Neural progenitor cell (in vitro differentiated cells): ENCODE data around the gene TMEM184A. TPM values are rescaled to one million over a fixed set of nuclear protein-coding genes. Genes with fewer than 3 reads are reported as not detected.

Experiments used
- DNase-seq: peaks from one replicate; pipeline ENCODE4 v3.0.0-alpha.2; 2016; ENCODE audit warnings: low spot score
- H2AFZ ChIP-seq: fragments of 200-600 bp; sonication (generic); replicated peaks from 2 replicates; pipeline ENCODE4 v1.6.1; 2016; ENCODE audit warnings: antibody characterized with exemption
- H3F3A ChIP-seq: fragments of 200-600 bp; sonication (generic); 2 replicates; pipeline ENCODE4 v1.6.1; 2016; ENCODE audit warnings: antibody characterized with exemption, low read depth
- H3K27ac ChIP-seq: fragments of 200-600 bp; sonication (generic); 2 replicates; pipeline ENCODE4 v1.5.1; 2016; ENCODE audit warnings: mild to moderate bottlenecking
- H3K27me3 ChIP-seq: fragments of 200-600 bp; sonication (generic); 2 replicates; pipeline ENCODE4 v1.6.1; 2016; ENCODE audit warnings: mild to moderate bottlenecking, moderate library complexity
- H3K36me3 ChIP-seq: fragments of 200-600 bp; sonication (generic); 2 replicates; pipeline ENCODE4 v1.5.1; 2016
- H3K4me1 ChIP-seq: fragments of 200-600 bp; sonication (generic); 2 replicates; pipeline ENCODE4 v1.6.1; 2016; ENCODE audit warnings: mixed run types
- H3K4me2 ChIP-seq: fragments of 200-600 bp; sonication (generic); 2 replicates; pipeline ENCODE4 v1.6.1; 2016
- H3K4me3 ChIP-seq: fragments of 200-600 bp; sonication (generic); 2 replicates; pipeline ENCODE4 v1.5.1; 2016
- H3K79me2 ChIP-seq: fragments of 200-600 bp; sonication (generic); 2 replicates; pipeline ENCODE4 v1.6.1; 2016; ENCODE audit warnings: low read depth
- H3K9ac ChIP-seq: fragments of 200-600 bp; sonication (generic); 2 replicates; pipeline ENCODE4 v1.6.1; 2016
- H3K9me3 ChIP-seq: fragments of 200-600 bp; sonication (generic); 2 replicates; pipeline ENCODE4 v1.5.1; 2016; ENCODE audit warnings: low read depth
- H4K20me1 ChIP-seq: fragments of 200-600 bp; sonication (generic); 2 replicates; pipeline ENCODE4 v1.6.1; 2016; ENCODE audit warnings: low read depth
- H3K27ac Mint-ChIP-seq: 3 replicates; pipeline ENCODE4 v1.8.0; 2021; ENCODE audit warnings: mixed read lengths
- H3K27me3 Mint-ChIP-seq: 2 replicates; pipeline ENCODE4 v1.8.0; 2022; ENCODE audit warnings: low read depth, mild to moderate bottlenecking, inconsistent platforms, moderate library complexity, mixed read lengths; ENCODE audit not compliant: insufficient read depth
- H3K36me3 Mint-ChIP-seq: 3 replicates; pipeline ENCODE4 v1.8.0; 2021; ENCODE audit warnings: mixed read lengths
- H3K4me1 Mint-ChIP-seq: 3 replicates; pipeline ENCODE4 v1.8.0; 2021; ENCODE audit warnings: mixed read lengths
- H3K4me3 Mint-ChIP-seq: 3 replicates; pipeline ENCODE4 v1.8.0; 2021; ENCODE audit warnings: mild to moderate bottlenecking, moderate library complexity, mixed read lengths
- H3K9me3 Mint-ChIP-seq: 3 replicates; pipeline ENCODE4 v1.8.0; 2020; ENCODE audit warnings: mixed read lengths
- CTCF ChIP-seq: fragments of 200-600 bp; sonication (generic); IDR thresholded peaks from 2 replicates; pipeline ENCODE4 v1.5.1; 2017; ENCODE audit warnings: antibody characterized with exemption, mild to moderate bottlenecking
- EZH2 ChIP-seq: fragments of 200-600 bp; sonication (generic); IDR thresholded peaks from 2 replicates; pipeline ENCODE4 v1.6.1; 2017; ENCODE audit warnings: antibody characterized with exemption, mild to moderate bottlenecking, moderate library complexity
- EZH2phosphoT487 ChIP-seq: fragments of 200-600 bp; sonication (generic); IDR thresholded peaks from 2 replicates; pipeline ENCODE4 v1.6.1; 2017; ENCODE audit warnings: antibody characterized with exemption
- total RNA-seq: library from RNA; depleted of rRNA; stranded (reverse); fragments of >200 nt; gene quantifications from 2 replicates; pipeline ENCODE4 v1.2.3, GENCODE V29; 2015; ENCODE audit warnings: low replicate concordance

The TMEM184A gene
- total RNA-seq, 1 donor from 2014 or later, result 0.17 TPM

- Mint-ChIP-seq H3K27me3 (peaks cover 6% of the 10 kb centered on the region), H3K9me3 (no peaks in the 10 kb centered on the region), H3K27ac (peak overlapping the region; percentile 46), H3K4me1 (peaks cover 12% of the 10 kb centered on the region), H3K4me3 (no peak overlapping the region), H3K36me3 (no peaks in the 10 kb centered on the region)
- Histone ChIP-seq H3K4me1 (no peaks in the 10 kb centered on the region), H3K27ac (no peak overlapping the region), H3K27me3 (no peaks in the 10 kb centered on the region), H3F3A (peaks cover 15% of the 10 kb centered on the region), H4K20me1 (no peaks in the 10 kb centered on the region), H2AFZ (no peak overlapping the region), H3K36me3 (no peaks in the 10 kb centered on the region), H3K4me3 (no peak overlapping the region), H3K9ac (no peak overlapping the region), H3K9me3 (no peaks in the 10 kb centered on the region), H3K4me2 (no peak overlapping the region), H3K79me2 (no peaks in the 10 kb centered on the region)
- no peak for TF ChIP-seq EZH2phosphoT487
- no peak for TF ChIP-seq EZH2
- TF ChIP-seq CTCF, result no peak
- no peak for DNase-seq
These were observed 46.8 kb downstream of the TMEM184A start for GRCh38 chr7:1509226-1509625.

GRCh38 chr7:1508277-1508758 lies 47.7 kb downstream of the TMEM184A start:
- no peaks in the 10 kb centered on the region for H3K36me3 Mint-ChIP-seq
- H3K4me3 ChIP-seq, result no peak overlapping the region
- no peak overlapping the region for H2AFZ ChIP-seq
- peak overlapping the region; percentile 25 for H3K4me3 Mint-ChIP-seq
- no peak overlapping the region for H3K27ac Mint-ChIP-seq
- H3K79me2 ChIP-seq, result peaks cover 8% of the 10 kb centered on the region
- H3K27me3 Mint-ChIP-seq, result peaks cover 6% of the 10 kb centered on the region
- TF ChIP-seq EZH2phosphoT487, result no peak
- TF ChIP-seq CTCF, result no peak
- no peak for TF ChIP-seq EZH2
- H3K27me3 ChIP-seq, result no peaks in the 10 kb centered on the region
- no peaks in the 10 kb centered on the region for H3K9me3 ChIP-seq
- no peak for DNase-seq
- H3K9me3 Mint-ChIP-seq, result no peaks in the 10 kb centered on the region
- no peak overlapping the region for H3K27ac ChIP-seq
- no peak overlapping the region for H3K4me2 ChIP-seq
- H3F3A ChIP-seq, result peaks cover 15% of the 10 kb centered on the region
- H3K4me1 ChIP-seq, result peaks cover under 1% of the 10 kb centered on the region
- H3K4me1 Mint-ChIP-seq, result peaks cover 8% of the 10 kb centered on the region
- no peak overlapping the region for H3K9ac ChIP-seq
- no peaks in the 10 kb centered on the region for H3K36me3 ChIP-seq
- peaks cover 8% of the 10 kb centered on the region for H4K20me1 ChIP-seq

- Histone ChIP-seq H3K79me2 (peaks cover 32% of the 10 kb centered on the region), H3K9me3 (no peaks in the 10 kb centered on the region), H2AFZ (no peak overlapping the region), H3K27ac (no peak overlapping the region), H3K4me1 (peaks cover 6% of the 10 kb centered on the region), H3K4me3 (no peak overlapping the region), H3K36me3 (no peaks in the 10 kb centered on the region), H3F3A (peaks cover 15% of the 10 kb centered on the region), H3K27me3 (no peaks in the 10 kb centered on the region), H3K4me2 (no peak overlapping the region), H4K20me1 (peaks cover 23% of the 10 kb centered on the region), H3K9ac (no peak overlapping the region)
- Mint-ChIP-seq H3K36me3 (peaks cover 8% of the 10 kb centered on the region), H3K4me1 (peaks cover 23% of the 10 kb centered on the region), H3K4me3 (peak overlapping the region; percentile 89), H3K27me3 (peaks cover 6% of the 10 kb centered on the region), H3K9me3 (no peaks in the 10 kb centered on the region), H3K27ac (no peak overlapping the region)
- TF ChIP-seq EZH2phosphoT487 (no peak), EZH2 (no peak), CTCF (no peak)
- DNase-seq, result no peak
These were observed 50.1 kb downstream of the TMEM184A start for GRCh38 chr7:1505731-1506550.
